Measurements from ENCODE around the gene HSPA1A.
A peak's percentile ranks its signal among the peaks of the same experiment; 100 is the strongest.
"Not testable (repeated sequence)": the region's sequence is repeated elsewhere in the genome, so short reads cannot be mapped to it uniquely, and the experiment has no call there.

HSPA1A gene

GRCh38 chr6:31814677-31815024 is 692 bp upstream of the HSPA1A start:
- Histone ChIP-seq H3K4me2 (ENCODE audit: insufficient read depth, low read length, poor library complexity, severe bottlenecking) (peak overlapping the region; percentile 69), H3K4me3 (ENCODE audit: low read length in 2 of 2) (peak overlapping the region in 1 of 2 donors; percentile 53), H3K27me3 (ENCODE audit: control insufficient read depth in 3 of 3, insufficient read depth in 3 of 3, low read depth in 1 of 3, low read length in 3 of 3) (no peaks in the 10 kb centered on the region), H3K23ac (ENCODE audit: low read depth, low read length, poor library complexity) (peak overlapping the region; percentile 100), H4K8ac (ENCODE audit: low read depth, low read length) (no peak overlapping the region), H3K9me3 (replicated peaks in 1 of 2; ENCODE audit: control insufficient read depth in 2 of 2, insufficient read depth in 1 of 2, low read depth in 1 of 2, low read length in 2 of 2) (peaks cover 2 to 6% of the 10 kb centered on the region in 2 donors), H2BK120ac (ENCODE audit: low read depth, low read length) (peak overlapping the region; percentile 72), H4K91ac (ENCODE audit: low read depth, low read length, poor library complexity) (no peak overlapping the region), H2BK12ac (ENCODE audit: low read length) (no peak overlapping the region), H3K4ac (ENCODE audit: low read length) (no peak overlapping the region), H3K27ac (replicated peaks; ENCODE audit: low read length) (peak overlapping the region; percentile 99), H3K9ac (ENCODE audit: low read depth, low read length, poor library complexity) (no peak overlapping the region), H3K18ac (ENCODE audit: low read length) (peak overlapping the region; percentile 97), H2BK5ac (ENCODE audit: low read length) (no peak overlapping the region), H2AFZ (ENCODE audit: low read length) (peak overlapping the region; percentile 75), H3K4me1 (ENCODE audit: control insufficient read depth in 2 of 2, insufficient read depth in 1 of 2, low read depth in 1 of 2, low read length in 2 of 2) (peaks cover 0 to 6% of the 10 kb centered on the region in 2 donors), H3K14ac (ENCODE audit: low read length) (no peak overlapping the region), H3K36me3 (replicated peaks in 1 of 2; ENCODE audit: control insufficient read depth in 2 of 2, insufficient read depth in 2 of 2, low read length in 2 of 2) (peaks cover 0 to 2% of the 10 kb centered on the region in 2 donors), H2BK15ac (ENCODE audit: low read length) (no peak overlapping the region), H2AK5ac (ENCODE audit: low read depth, low read length) (peak overlapping the region; percentile 81), H3K79me1 (ENCODE audit: low read depth, low read length) (peaks cover 1% of the 10 kb centered on the region)
- WGBS, 2 donors (ENCODE audit: extremely low coverage in 2 of 2, insufficient read length in 2 of 2, insufficient replicate concordance in 1 of 2) = no CpG with 5 or more reads among the region's 13 CpGs
- DNase-seq (ENCODE audit: low spot score) = peak; percentile 91

GRCh38 chr6:31817133-31817928 is 2.0 kb downstream of the HSPA1A start:
- H3K23ac ChIP-seq (ENCODE audit: low read depth, low read length, poor library complexity); H4K91ac ChIP-seq (ENCODE audit: low read depth, low read length, poor library complexity); H3K27me3 ChIP-seq (ENCODE audit: control insufficient read depth in 3 of 3, insufficient read depth in 3 of 3, low read depth in 1 of 3, low read length in 3 of 3); H2BK120ac ChIP-seq (ENCODE audit: low read depth, low read length); H4K8ac ChIP-seq (ENCODE audit: low read depth, low read length); H3K4ac ChIP-seq (ENCODE audit: low read length); H2BK15ac ChIP-seq (ENCODE audit: low read length); H3K9ac ChIP-seq (ENCODE audit: low read depth, low read length, poor library complexity); H2AK5ac ChIP-seq (ENCODE audit: low read depth, low read length); H2BK5ac ChIP-seq (ENCODE audit: low read length); H3K18ac ChIP-seq (ENCODE audit: low read length); H2BK12ac ChIP-seq (ENCODE audit: low read length); H3K36me3 ChIP-seq (replicated peaks in 1 of 2; ENCODE audit: control insufficient read depth in 2 of 2, insufficient read depth in 2 of 2, low read length in 2 of 2); H2AFZ ChIP-seq (ENCODE audit: low read length); H3K79me1 ChIP-seq (ENCODE audit: low read depth, low read length); H3K14ac ChIP-seq (ENCODE audit: low read length); H3K27ac ChIP-seq (replicated peaks; ENCODE audit: low read length); H3K9me3 ChIP-seq (replicated peaks in 1 of 2; ENCODE audit: control insufficient read depth in 2 of 2, insufficient read depth in 1 of 2, low read depth in 1 of 2, low read length in 2 of 2); DNase-seq (ENCODE audit: low spot score); H3K4me1 ChIP-seq (ENCODE audit: control insufficient read depth in 2 of 2, insufficient read depth in 1 of 2, low read depth in 1 of 2, low read length in 2 of 2); H3K4me2 ChIP-seq (ENCODE audit: insufficient read depth, low read length, poor library complexity, severe bottlenecking): not testable (repeated sequence)
- no CpG with 5 or more reads among the region's 37 CpGs for WGBS, 2 donors (ENCODE audit: extremely low coverage in 2 of 2, insufficient read length in 2 of 2, insufficient replicate concordance in 1 of 2)
- H3K4me3 ChIP-seq (ENCODE audit: low read length in 2 of 2) = peak overlapping the region in 1 of 2 donors; percentile 36

GRCh38 chr6:31817929-31818511 is 2.7 kb downstream of the HSPA1A start:
- H3K9ac ChIP-seq (ENCODE audit: low read depth, low read length, poor library complexity); H3K23ac ChIP-seq (ENCODE audit: low read depth, low read length, poor library complexity); H2BK15ac ChIP-seq (ENCODE audit: low read length); H2BK12ac ChIP-seq (ENCODE audit: low read length); H2BK5ac ChIP-seq (ENCODE audit: low read length); H3K4me1 ChIP-seq (ENCODE audit: control insufficient read depth in 2 of 2, insufficient read depth in 1 of 2, low read depth in 1 of 2, low read length in 2 of 2); H3K27me3 ChIP-seq (ENCODE audit: control insufficient read depth in 3 of 3, insufficient read depth in 3 of 3, low read depth in 1 of 3, low read length in 3 of 3); H4K8ac ChIP-seq (ENCODE audit: low read depth, low read length); H4K91ac ChIP-seq (ENCODE audit: low read depth, low read length, poor library complexity); H3K18ac ChIP-seq (ENCODE audit: low read length); H3K14ac ChIP-seq (ENCODE audit: low read length); H3K79me1 ChIP-seq (ENCODE audit: low read depth, low read length); H3K4ac ChIP-seq (ENCODE audit: low read length); H2AK5ac ChIP-seq (ENCODE audit: low read depth, low read length); DNase-seq (ENCODE audit: low spot score); H3K4me2 ChIP-seq (ENCODE audit: insufficient read depth, low read length, poor library complexity, severe bottlenecking); H3K36me3 ChIP-seq (replicated peaks in 1 of 2; ENCODE audit: control insufficient read depth in 2 of 2, insufficient read depth in 2 of 2, low read length in 2 of 2); H3K27ac ChIP-seq (replicated peaks; ENCODE audit: low read length); H3K4me3 ChIP-seq (ENCODE audit: low read length in 2 of 2); H2BK120ac ChIP-seq (ENCODE audit: low read depth, low read length); H3K9me3 ChIP-seq (replicated peaks in 1 of 2; ENCODE audit: control insufficient read depth in 2 of 2, insufficient read depth in 1 of 2, low read depth in 1 of 2, low read length in 2 of 2); H2AFZ ChIP-seq (ENCODE audit: low read length): not testable (repeated sequence)
- no CpG with 5 or more reads among the region's 8 CpGs for WGBS, 2 donors (ENCODE audit: extremely low coverage in 2 of 2, insufficient read length in 2 of 2, insufficient replicate concordance in 1 of 2)

- H3K79me1 ChIP-seq (ENCODE audit: low read depth, low read length) = peaks cover 1% of the 10 kb centered on the region
- no peak overlapping the region for H3K4me2 ChIP-seq (ENCODE audit: insufficient read depth, low read length, poor library complexity, severe bottlenecking)
- no peak overlapping the region for H4K8ac ChIP-seq (ENCODE audit: low read depth, low read length)
- no peak overlapping the region for H3K14ac ChIP-seq (ENCODE audit: low read length)
- H2AK5ac ChIP-seq (ENCODE audit: low read depth, low read length) = no peak overlapping the region
- peaks cover 2 to 6% of the 10 kb centered on the region in 2 donors for H3K9me3 ChIP-seq (replicated peaks in 1 of 2; ENCODE audit: control insufficient read depth in 2 of 2, insufficient read depth in 1 of 2, low read depth in 1 of 2, low read length in 2 of 2)
- H3K4me3 ChIP-seq (ENCODE audit: low read length in 2 of 2) = no peak overlapping the region
- no peak overlapping the region for H3K18ac ChIP-seq (ENCODE audit: low read length)
- H3K9ac ChIP-seq (ENCODE audit: low read depth, low read length, poor library complexity) = no peak overlapping the region
- no peak overlapping the region for H3K23ac ChIP-seq (ENCODE audit: low read depth, low read length, poor library complexity)
- peaks cover 3 to 5% of the 10 kb centered on the region in 2 donors for H3K4me1 ChIP-seq (ENCODE audit: control insufficient read depth in 2 of 2, insufficient read depth in 1 of 2, low read depth in 1 of 2, low read length in 2 of 2)
- no peak overlapping the region for H4K91ac ChIP-seq (ENCODE audit: low read depth, low read length, poor library complexity)
- H2BK120ac ChIP-seq (ENCODE audit: low read depth, low read length) = no peak overlapping the region
- H3K36me3 ChIP-seq (replicated peaks in 1 of 2; ENCODE audit: control insufficient read depth in 2 of 2, insufficient read depth in 2 of 2, low read length in 2 of 2) = peaks cover 0 to 2% of the 10 kb centered on the region in 2 donors
- no peaks in the 10 kb centered on the region for H3K27me3 ChIP-seq (ENCODE audit: control insufficient read depth in 3 of 3, insufficient read depth in 3 of 3, low read depth in 1 of 3, low read length in 3 of 3)
- H3K27ac ChIP-seq (replicated peaks; ENCODE audit: low read length) = no peak overlapping the region
- DNase-seq (ENCODE audit: low spot score) = no peak
- H2BK12ac ChIP-seq (ENCODE audit: low read length) = no peak overlapping the region
- no peak overlapping the region for H2BK5ac ChIP-seq (ENCODE audit: low read length)
- H2BK15ac ChIP-seq (ENCODE audit: low read length) = no peak overlapping the region
- no peak overlapping the region for H3K4ac ChIP-seq (ENCODE audit: low read length)
- no peak overlapping the region for H2AFZ ChIP-seq (ENCODE audit: low read length)
These were observed 4.5 kb downstream of the HSPA1A start for GRCh38 chr6:31819871-31820299.

Data from neuronal stem cell (in vitro differentiated cells).